Upper lobe of right lung (tissue), 1 donor: ENCODE results near the gene CDH13. TPM values are rescaled to one million over a fixed set of nuclear protein-coding genes. Genes with fewer than 3 reads are reported as not detected.

Experiments used
- ATAC-seq: fragments of 200-7000 bp; cut with Tn5 transposase; one replicate; pipeline ENCODE4 v1.9.1; 2020; ENCODE audit warnings: mild to moderate bottlenecking, moderate library complexity
- DNase-seq: peaks from one replicate; pipeline ENCODE4 v3.0.0-alpha.2; 2020
- H3K27ac ChIP-seq: fragments of 200-600 bp; one replicate; pipeline ENCODE4 v1.8.0; 2022
- H3K27me3 ChIP-seq: fragments of 200-600 bp; one replicate; pipeline ENCODE4 v1.8.0; 2022; ENCODE audit warnings: mild to moderate bottlenecking
- H3K36me3 ChIP-seq: fragments of 200-600 bp; one replicate; pipeline ENCODE4 v1.8.0; 2022
- H3K4me1 ChIP-seq: fragments of 200-600 bp; one replicate; pipeline ENCODE4 v1.8.0; 2022
- H3K4me3 ChIP-seq: fragments of 200-600 bp; one replicate; pipeline ENCODE4 v1.8.0; 2022; ENCODE audit warnings: mild to moderate bottlenecking
- H3K9me3 ChIP-seq: fragments of 200-600 bp; one replicate; pipeline ENCODE4 v1.8.0; 2022
- intact Hi-C: fragments of 100-400 bp; cut with DNase I; formaldehyde crosslinking; loops from one replicate; pipeline ENCODE4 v1.11.0; 2022
- total RNA-seq: library from RNA; stranded (reverse); fragmentation: NEBNext Ultra II Directional; extraction: Animal tissue kit (Norgen Biotek cat#: 25700); gene quantifications from one replicate; pipeline ENCODE4 v1.2.1, GENCODE V29; 2021
- TF ChIP-seq, protein P1 (sequence below): fragments of 200-600 bp; IDR thresholded peaks from one replicate; pipeline ENCODE4 v1.8.0; 2022; ENCODE audit warnings: antibody characterized with exemption
- donor health status: DM: no; HTN: yes; CAD: no; lungs with severe emphysema.

Gene CDH13
- total RNA-seq, 1 donor from 2014 or later, result 27.2 TPM

DNA sequence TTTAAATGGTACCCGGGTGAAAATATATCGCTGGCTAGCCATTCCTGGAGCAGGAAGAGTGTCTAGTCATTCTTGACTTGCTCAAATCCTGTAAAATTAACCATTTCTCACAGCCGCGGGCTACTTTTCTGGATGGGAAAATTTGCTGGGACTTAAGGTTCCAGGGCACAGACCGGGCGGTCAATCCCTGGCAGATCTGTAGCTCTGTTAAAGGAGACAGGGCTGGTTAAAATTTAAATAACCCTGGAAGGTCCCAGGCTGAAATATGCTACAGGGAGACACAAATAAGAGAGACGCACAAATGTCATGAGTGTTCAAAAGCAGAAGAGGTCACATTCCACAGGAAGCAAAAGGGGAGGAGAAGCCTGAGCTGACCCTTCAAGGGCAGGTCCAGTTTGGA is 951.4 kb downstream of the CDH13 start:
- intact Hi-C loops, result no loop called here
- TF ChIP-seq, protein P1, sequence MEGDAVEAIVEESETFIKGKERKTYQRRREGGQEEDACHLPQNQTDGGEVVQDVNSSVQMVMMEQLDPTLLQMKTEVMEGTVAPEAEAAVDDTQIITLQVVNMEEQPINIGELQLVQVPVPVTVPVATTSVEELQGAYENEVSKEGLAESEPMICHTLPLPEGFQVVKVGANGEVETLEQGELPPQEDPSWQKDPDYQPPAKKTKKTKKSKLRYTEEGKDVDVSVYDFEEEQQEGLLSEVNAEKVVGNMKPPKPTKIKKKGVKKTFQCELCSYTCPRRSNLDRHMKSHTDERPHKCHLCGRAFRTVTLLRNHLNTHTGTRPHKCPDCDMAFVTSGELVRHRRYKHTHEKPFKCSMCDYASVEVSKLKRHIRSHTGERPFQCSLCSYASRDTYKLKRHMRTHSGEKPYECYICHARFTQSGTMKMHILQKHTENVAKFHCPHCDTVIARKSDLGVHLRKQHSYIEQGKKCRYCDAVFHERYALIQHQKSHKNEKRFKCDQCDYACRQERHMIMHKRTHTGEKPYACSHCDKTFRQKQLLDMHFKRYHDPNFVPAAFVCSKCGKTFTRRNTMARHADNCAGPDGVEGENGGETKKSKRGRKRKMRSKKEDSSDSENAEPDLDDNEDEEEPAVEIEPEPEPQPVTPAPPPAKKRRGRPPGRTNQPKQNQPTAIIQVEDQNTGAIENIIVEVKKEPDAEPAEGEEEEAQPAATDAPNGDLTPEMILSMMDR, result no peak
- H3K27me3 ChIP-seq, result peaks cover 4% of the 10 kb centered on the region
- no peak overlapping the region for H3K27ac ChIP-seq
- no peak overlapping the region for H3K4me3 ChIP-seq
- H3K36me3 ChIP-seq, result no peaks in the 10 kb centered on the region
- no peak for ATAC-seq
- no peaks in the 10 kb centered on the region for H3K4me1 ChIP-seq
- no peak for DNase-seq
- H3K9me3 ChIP-seq, result no peaks in the 10 kb centered on the region

DNA sequence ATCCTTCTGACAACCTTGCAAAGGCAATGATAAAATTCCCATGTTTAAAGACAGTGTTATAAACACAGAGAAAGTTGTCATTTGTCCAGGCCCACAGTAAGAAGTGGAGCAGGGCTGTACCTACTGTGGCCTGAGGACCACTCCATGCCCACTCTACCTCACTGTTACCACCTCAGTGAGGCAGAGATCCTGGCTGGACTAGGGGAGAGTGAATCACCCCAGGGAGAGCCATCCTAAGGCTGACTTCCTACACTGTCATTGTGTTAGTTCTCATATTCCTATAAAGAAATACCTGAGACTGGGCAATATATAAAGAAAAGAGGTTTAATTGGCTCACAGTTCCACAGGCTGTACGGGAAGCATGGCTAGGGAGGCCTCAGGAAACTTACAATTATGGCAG is 952.3 kb downstream of the CDH13 start:
- ATAC-seq (no peak), DNase-seq (no peak)
- no peaks in the 10 kb centered on the region for H3K36me3 ChIP-seq
- TF ChIP-seq, protein P1, result no peak
- intact Hi-C loops, result no loop called here
- no peak overlapping the region for H3K27ac ChIP-seq
- H3K9me3 ChIP-seq, result no peaks in the 10 kb centered on the region
- no peaks in the 10 kb centered on the region for H3K4me1 ChIP-seq
- H3K27me3 ChIP-seq, result peaks cover 4% of the 10 kb centered on the region
- no peak overlapping the region for H3K4me3 ChIP-seq

DNA sequence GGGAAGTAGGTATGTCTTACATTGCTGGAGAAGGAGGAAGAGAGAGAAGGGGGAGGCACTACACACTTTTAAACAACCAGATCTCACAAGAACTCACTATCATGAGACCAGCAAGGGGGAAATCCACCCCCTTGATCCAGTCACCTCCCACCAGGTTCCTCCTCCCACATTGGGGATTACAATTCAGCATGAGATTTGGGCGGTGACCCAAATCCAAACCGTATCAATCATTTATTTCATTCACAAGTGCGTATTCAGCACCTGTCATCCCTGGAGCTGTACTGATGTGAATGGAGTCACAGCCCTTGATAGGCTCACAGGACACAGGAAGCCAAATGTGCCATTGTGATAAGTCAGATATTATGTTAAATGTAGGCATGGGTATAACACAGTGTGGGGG is 952.7 kb downstream of the CDH13 start:
- Histone ChIP-seq H3K9me3 (no peaks in the 10 kb centered on the region), H3K4me1 (no peaks in the 10 kb centered on the region), H3K27me3 (peaks cover 4% of the 10 kb centered on the region), H3K36me3 (no peaks in the 10 kb centered on the region), H3K4me3 (no peak overlapping the region), H3K27ac (no peak overlapping the region)
- intact Hi-C loops, result no loop called here
- DNase-seq (no peak), ATAC-seq (no peak)
- TF ChIP-seq, protein P1, result no peak

DNA sequence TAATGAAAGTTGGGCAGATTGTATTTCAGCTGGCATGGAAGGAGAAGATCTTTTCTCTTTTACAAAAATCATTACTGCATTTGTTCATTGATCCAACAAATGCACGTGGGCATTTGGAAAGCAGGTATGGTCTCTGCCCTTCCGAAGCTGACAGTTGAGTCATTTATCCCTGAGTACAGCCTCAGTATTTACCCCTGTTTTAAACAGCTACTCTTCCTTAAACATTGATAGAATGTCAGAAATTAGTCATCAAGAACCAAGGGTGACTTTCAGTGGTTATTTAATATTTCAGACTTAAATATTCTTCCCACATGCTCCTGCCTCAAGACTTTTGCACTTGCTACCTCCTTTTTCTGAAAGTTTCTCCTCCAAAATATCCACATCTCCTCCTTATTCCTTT is 954.3 kb downstream of the CDH13 start:
- intact Hi-C loops, result no loop called here
- Histone ChIP-seq H3K36me3 (no peaks in the 10 kb centered on the region), H3K27ac (no peak overlapping the region), H3K27me3 (peaks cover 4% of the 10 kb centered on the region), H3K9me3 (no peaks in the 10 kb centered on the region), H3K4me1 (no peaks in the 10 kb centered on the region), H3K4me3 (no peak overlapping the region)
- ATAC-seq (no peak), DNase-seq (no peak)
- TF ChIP-seq, protein P1, result no peak

DNA sequence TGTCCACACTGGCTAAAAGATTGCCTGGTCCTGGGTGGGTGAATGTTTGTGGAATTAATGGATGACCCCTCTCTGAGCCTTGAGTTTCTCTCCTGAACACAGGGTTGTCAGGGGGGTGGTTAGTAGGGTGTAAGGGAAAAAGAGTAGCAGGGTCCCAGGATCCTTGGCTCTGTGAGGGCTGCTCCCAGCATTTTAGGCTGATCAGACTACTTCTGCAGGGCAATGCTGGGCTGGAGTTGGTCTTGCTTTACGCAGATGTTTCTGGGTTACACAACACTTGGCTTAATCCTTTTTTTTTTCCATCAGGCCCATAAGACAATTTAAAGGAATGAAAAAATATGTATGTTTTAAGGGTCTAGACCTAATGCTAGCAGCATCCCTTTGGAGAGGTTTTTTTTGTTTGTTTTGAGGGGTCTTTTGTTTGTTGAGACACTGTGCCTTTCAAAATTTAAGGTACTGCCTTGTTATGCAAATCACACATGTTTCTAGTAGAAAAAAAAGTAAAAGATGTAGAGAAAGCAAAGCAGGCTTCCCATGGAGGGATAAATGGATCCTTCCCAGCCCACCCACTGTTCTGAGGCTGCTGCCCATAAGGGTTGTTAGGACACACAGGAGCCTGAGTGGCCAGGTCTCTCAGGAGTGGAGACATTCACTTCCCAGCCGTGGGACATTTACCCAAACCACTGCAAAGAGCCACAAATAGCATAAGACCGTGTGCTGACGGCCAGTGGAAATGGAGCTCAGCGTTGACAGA is 955.4 kb downstream of the CDH13 start:
- H3K4me1 ChIP-seq, result no peaks in the 10 kb centered on the region

More for the DNA sequence above, 955.4 kb downstream of the CDH13 start:
- TF ChIP-seq, protein P1, result no peak
- Histone ChIP-seq H3K36me3 (no peaks in the 10 kb centered on the region), H3K27ac (no peak overlapping the region), H3K9me3 (no peaks in the 10 kb centered on the region), H3K4me3 (no peak overlapping the region), H3K27me3 (peaks cover 4% of the 10 kb centered on the region)
- intact Hi-C loops, result no loop called here
- DNase-seq (no peak), ATAC-seq (no peak)
